SKM-1 (cell line): ENCODE measurements around the gene MYBPC3.

Experiments used
- DNase-seq: peaks from one replicate; lab custom pipeline; 2025; ENCODE audit not compliant: unreplicated experiment; lab: John Stamatoyannopoulos, UW

The MYBPC3 gene

DNA sequence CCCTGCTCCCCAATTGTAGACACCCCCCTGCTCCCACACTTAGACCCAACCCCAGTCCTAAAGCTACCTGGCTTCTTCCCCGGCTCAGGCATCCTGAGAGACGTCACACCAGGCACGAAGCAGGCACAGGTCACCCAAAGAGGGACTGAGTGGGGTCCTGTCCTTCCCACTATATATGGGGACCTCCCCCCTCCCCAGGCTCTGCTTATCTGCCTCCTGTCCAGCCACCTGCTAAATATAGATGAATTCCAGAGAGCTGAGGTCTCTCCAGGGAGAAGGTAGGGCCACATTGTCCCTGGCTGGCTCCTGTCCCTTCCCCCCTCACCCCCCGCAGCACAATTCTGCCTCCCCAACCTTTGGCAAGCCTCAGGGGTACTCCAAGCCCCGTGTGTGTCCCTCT lies at the start of gene MYBPC3:
Gene MYBPC3 (minus strand): TSS at position 147 of the 400 bp plus-strand sequence. CDS start 55 bp downstream, at position 92.
- no peak for DNase-seq

DNA sequence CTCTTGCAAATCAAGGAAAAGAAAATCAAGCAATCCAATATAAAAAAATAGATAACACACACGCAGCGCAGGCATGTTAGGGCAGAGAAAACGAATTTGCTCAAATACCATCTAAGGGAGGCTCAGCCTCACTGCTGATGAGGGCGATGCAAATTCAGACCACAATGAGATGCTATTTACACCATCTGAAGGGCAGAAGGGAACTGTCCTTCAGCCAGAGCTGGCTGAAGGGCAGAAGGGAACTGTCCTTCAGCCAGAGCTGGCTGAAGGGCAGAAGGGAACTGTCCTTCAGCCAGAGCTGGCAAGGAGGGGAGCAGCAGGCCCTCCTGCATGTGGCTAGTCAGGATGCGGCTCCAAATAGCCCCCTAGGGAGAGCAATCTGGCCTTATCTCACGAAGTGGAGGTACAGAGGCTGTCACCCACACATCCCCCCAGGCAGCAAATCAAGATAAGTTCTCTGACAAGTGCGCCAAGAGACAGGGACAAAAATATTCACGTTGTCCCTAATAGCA lies 48.3 kb upstream of the MYBPC3 start:
- DNase-seq: no peak

DNA sequence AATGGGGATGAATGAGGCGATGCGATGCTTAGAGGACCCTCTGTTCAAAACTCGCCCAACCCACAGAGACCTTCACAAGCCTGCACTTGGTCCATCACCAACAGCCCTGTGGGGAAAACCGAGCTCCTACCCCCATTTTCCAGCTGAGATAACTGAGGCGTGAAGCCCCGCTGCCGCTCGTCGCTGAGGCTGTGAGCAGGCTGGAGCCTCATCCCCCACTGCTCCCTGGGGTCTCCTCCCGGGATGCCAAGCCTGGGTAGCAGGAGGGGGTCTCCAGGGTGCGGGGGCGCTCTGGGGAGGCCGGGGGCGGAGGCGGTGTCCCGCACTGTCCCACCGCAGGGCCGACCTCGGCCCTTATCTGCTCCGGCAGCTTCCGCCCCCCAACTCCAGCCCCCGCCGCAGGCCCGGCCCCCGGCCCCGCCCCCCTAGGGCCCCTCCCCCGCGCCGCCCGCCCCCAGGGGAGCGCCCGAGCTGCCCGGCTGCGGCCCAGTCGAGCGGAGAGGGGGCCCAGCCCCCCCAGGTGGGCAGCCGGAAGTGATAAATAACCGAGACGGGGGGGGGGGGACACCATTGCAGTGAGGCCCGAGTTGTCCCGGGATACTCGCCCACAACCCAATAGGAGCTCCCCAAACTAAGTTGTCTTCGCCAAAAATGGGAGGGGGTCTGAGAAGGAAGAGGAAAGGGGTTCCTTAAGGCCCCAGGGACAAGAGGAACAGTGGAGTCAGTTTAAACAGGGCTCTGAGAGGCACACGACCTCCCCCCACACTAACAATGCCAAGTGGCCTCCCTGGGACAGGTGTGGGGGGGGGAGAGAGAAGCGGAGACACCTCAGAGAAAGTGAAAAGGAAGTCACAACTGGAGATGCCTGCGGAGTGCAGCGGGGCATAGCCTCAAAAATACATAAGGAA lies 47.6 kb upstream of the MYBPC3 start:
- no peak for DNase-seq

GRCh38 chr11:47398551-47398950 lies 46.0 kb upstream of the MYBPC3 start:
- DNase-seq: no peak

GRCh38 chr11:47398011-47398410 lies 45.5 kb upstream of the MYBPC3 start:
- no peak for DNase-seq

GRCh38 chr11:47396049-47396320 lies 43.5 kb upstream of the MYBPC3 start:
- DNase-seq: no peak

GRCh38 chr11:47395223-47396048 lies 42.9 kb upstream of the MYBPC3 start:
- no peak for DNase-seq

GRCh38 chr11:47394322-47395222 lies 42.1 kb upstream of the MYBPC3 start:
- peak; percentile 79 for DNase-seq

GRCh38 chr11:47394050-47394321 lies 41.5 kb upstream of the MYBPC3 start:
- no peak for DNase-seq

DNA sequence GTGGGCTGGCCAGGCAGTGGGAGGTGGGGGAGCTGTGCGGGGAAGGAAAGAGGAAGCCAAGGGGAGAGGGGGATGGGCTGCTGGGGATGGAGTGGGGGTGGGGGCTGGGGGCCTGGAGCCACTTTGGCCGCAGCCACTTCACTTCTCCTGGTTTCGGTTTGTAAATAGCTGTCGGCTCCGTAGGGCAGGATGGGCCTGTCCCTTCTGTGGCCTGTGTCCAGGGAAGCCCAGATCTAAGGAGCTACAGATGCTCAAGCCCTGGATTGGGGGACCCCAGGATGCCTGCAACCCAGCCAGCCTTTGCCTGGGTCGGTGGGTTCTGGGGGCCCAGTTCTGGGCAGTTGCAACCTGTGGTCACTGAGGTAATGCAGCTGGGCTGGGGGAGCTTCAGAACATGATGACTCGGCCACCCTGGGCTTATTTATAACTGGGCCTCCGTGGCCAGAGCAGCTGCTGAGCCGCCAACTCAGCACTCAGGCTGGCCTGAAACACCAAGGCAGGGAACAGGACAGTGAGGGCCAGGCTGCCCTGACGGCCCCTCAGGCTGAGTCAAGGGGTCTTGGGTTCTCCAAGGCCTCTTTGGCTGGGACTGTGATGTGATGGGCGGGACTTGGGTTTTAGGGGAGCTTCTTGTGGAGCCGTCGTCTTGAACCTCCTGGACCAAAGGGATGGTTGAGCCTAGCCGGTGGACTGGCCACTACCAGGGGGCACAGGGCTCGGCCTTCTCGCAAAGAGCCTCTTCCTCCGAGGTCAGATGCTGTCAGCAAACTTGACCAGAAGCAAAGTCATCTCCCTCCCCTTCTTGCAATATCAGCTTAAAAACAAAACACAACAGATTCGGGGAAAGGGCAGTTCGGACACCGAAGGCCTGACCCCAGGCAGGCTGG lies 40.9 kb upstream of the MYBPC3 start:
- peak; percentile 77 for DNase-seq

GRCh38 chr11:47392546-47393162 lies 40.2 kb upstream of the MYBPC3 start:
- DNase-seq: no peak

DNA sequence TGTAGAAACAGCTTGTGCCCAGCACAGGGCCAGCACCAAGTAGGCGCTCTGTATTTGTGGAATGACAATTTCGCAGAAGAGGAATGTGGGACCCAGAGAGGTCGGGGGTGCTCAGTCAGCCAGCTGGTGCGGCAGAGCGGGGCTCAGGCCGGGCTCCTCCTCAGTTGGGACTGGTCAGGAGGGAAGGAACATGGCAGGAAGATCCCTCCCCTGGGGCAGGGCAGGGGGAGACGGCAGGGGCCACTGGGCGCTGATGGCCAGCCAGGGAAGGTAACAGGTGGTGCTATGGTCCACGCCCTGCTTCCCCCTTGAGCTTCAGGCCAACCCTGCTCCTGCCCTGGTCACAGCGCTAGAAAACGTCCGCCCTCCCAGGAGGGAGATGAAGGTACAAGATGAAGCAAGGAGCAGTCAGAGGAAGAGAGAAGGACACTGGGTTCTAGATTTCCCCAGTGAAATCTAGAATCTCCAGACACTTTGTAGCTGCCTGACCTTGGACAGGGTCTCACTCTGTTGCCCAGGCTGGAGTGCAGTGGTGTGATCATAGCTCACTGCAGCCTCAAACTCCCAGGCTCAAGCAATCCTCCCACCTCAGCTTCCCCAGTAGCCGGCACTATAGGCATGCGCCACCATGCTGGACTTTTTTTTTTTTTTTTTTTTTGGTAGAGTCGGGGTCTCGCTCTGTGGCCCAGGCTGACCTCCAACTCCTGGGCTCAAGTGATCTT lies 39.4 kb upstream of the MYBPC3 start:
- no peak for DNase-seq

GRCh38 chr11:47391077-47391583 lies 38.6 kb upstream of the MYBPC3 start:
- peak; percentile 72 for DNase-seq

DNA sequence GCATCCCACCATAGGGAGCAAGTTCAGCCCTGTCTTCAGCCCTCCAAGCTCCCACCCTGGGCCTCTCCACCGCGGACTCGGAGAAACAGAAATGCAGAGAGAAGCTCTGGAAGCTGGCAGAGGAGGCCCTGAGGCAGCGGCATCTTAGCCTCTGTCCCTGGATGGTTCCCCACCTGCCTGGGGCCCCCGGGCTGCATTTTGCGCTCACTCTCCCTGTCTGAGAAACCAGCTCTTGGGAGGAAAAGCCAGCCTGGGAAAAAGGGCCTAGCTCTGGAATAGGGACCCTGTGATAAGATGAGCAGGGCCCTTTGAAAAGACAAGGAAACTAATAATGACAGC lies 37.9 kb upstream of the MYBPC3 start:
- no peak for DNase-seq

DNA sequence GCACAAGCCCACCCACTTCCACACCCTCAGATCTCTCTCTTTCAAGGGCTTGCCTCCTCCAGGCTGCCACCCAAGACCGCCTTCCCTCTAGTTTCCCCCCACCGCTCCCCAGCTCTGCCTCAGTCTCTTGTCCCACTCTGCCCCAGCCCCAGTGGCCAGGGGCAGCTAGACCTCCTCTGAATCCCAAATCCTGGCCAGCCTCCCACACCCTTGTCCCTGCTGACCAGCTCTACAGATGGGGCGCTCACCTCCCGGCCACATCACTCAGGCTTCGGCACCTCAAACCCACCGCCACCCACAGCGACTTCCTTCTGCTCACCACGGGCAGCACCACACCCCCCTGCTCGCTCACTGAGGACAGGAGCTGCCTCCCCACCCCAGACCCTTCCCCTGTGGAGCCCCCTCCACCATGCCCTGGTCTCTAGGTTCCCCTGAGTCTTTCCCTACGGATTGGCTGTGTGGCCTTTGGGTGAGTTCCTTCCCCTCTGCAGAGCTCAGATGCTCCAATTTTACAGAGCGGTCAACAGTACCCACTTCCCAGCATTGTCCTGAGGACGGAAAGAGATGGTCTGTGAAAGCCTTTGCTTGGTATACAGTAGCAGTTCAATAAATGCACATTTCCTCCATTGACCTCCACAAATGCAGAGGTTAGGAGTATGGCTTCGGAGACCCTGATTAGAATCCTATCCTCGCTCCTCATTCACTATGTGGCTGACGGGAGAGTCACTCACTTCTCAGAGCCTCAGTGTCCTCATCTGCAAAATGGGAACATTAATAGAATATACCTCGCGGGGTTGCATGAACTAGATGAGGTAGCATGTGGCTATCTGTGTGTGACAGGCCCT lies 37.3 kb upstream of the MYBPC3 start:
- DNase-seq: no peak

- DNase-seq: no peak
Measured at GRCh38 chr11:47388697-47389576, 36.4 kb upstream of the MYBPC3 start.
